Breast epithelium (tissue), 4 donors: ENCODE measurements around the gene PCK2. TPM values are rescaled to one million over a fixed set of nuclear protein-coding genes. Genes with fewer than 3 reads are reported as not detected.

Experiments
- DNase-seq, 2 donors: peaks; one replicate each; pipeline ENCODE4 v3.0.0-alpha.2; 2019; ENCODE audit warnings: low spot score in 2 of 2
- H3K27ac ChIP-seq, 2 donors: fragments of 200-600 bp; sonication (generic) in 1 of 2; one replicate each; pipeline ENCODE4 v1.5.1; 2016 to 2019; ENCODE audit warnings: mild to moderate bottlenecking in 1 of 2
- H3K27me3 ChIP-seq, 2 donors: fragments of 200-600 bp; sonication (generic) in 1 of 2; one replicate each; pipeline versions ENCODE4 v1.5.1 to v1.6.0; 2017 to 2019; ENCODE audit warnings: control low read depth in 1 of 2, mild to moderate bottlenecking in 1 of 2
- H3K36me3 ChIP-seq: fragments of 200-600 bp; one replicate; pipeline ENCODE4 v1.5.1; 2019
- H3K4me1 ChIP-seq, 2 donors: fragments of 200-600 bp; sonication (generic); one replicate each; pipeline ENCODE4 v1.5.1; 2016 to 2019; ENCODE audit warnings: control low read depth in 1 of 2
- H3K4me3 ChIP-seq, 3 donors: fragments of 200-600 bp; sonication (generic); 1 replicate in 2 of 3; 2 replicates in 1 of 3; pipeline ENCODE4 v1.5.1; 2016 to 2019; ENCODE audit warnings: mild to moderate bottlenecking in 3 of 3, moderate library complexity in 2 of 3
- H3K9me3 ChIP-seq, 2 donors: fragments of 200-600 bp; sonication (generic) in 1 of 2; one replicate each; pipeline ENCODE4 v1.5.1; 2016 to 2019; ENCODE audit warnings: control low read depth in 1 of 2
- CTCF ChIP-seq, 3 donors: fragments of 450-650 bp; IDR thresholded peaks; one replicate each; pipeline ENCODE4 v1.5.1; 2016 to 2017; ENCODE audit warnings: antibody characterized with exemption in 3 of 3, mild to moderate bottlenecking in 3 of 3, moderate library complexity in 3 of 3
- POLR2A ChIP-seq: fragments of 450-650 bp; IDR thresholded peaks from one replicate; pipeline ENCODE4 v1.6.1; 2016; ENCODE audit warnings: antibody characterized with exemption, mild to moderate bottlenecking, moderate library complexity
- POLR2AphosphoS5 ChIP-seq, 3 donors: sonication (generic); formaldehyde crosslinking; IDR thresholded peaks; one replicate each; pipeline ENCODE4 v1.6.1; 2017; ENCODE audit warnings: antibody characterized with exemption in 3 of 3
- intact Hi-C: fragments of 100-400 bp; cut with DNase I; formaldehyde crosslinking; loops from one replicate; pipeline ENCODE4 v1.15.1; 2023; ENCODE audit warnings: low total_unique reads
- total RNA-seq, 3 donors: library from RNA; depleted of rRNA; stranded (reverse); fragments of >200 nt; gene quantifications; one replicate each; pipeline ENCODE4 v1.1.0, GENCODE V29; 2016

Gene PCK2
- total RNA-seq, 3 donors from 2014 or later = 20.5 to 51.5 (median 24.3) TPM

- H3K27ac ChIP-seq = no peak overlapping the region
- TF ChIP-seq CTCF (IDR thresholded peaks at IDR 0.05) (no peak), POLR2AphosphoS5 (IDR thresholded peaks at IDR 0.05) (no peak), POLR2A (no peak)
- no peaks in the 10 kb centered on the region for H3K36me3 ChIP-seq
- H3K4me3 ChIP-seq = no peak overlapping the region
- intact Hi-C loops = no loop called here
- no peaks in the 10 kb centered on the region for H3K4me1 ChIP-seq
- no peaks in the 10 kb centered on the region for H3K9me3 ChIP-seq
- H3K27me3 ChIP-seq = no peaks in the 10 kb centered on the region
- DNase-seq = no peak
Measured at GRCh38 chr14:24065408-24065807, 28.7 kb upstream of the PCK2 start.

GRCh38 chr14:24066496-24067132 lies 27.5 kb upstream of the PCK2 start:
- Histone ChIP-seq H3K27me3 (no peaks in the 10 kb centered on the region), H3K36me3 (no peaks in the 10 kb centered on the region), H3K4me3 (no peak overlapping the region), H3K4me1 (no peaks in the 10 kb centered on the region), H3K9me3 (no peaks in the 10 kb centered on the region), H3K27ac (no peak overlapping the region)
- no peak for DNase-seq
- intact Hi-C loops = no loop called here
- TF ChIP-seq CTCF (IDR thresholded peaks at IDR 0.05) (no peak), POLR2A (no peak), POLR2AphosphoS5 (IDR thresholded peaks at IDR 0.05) (no peak)

GRCh38 chr14:24067133-24068082 lies 26.7 kb upstream of the PCK2 start:
- intact Hi-C loops = no loop called here
- TF ChIP-seq POLR2A (no peak), CTCF (IDR thresholded peaks at IDR 0.05) (no peak), POLR2AphosphoS5 (IDR thresholded peaks at IDR 0.05) (no peak)

GRCh38 chr14:24068711-24069410 lies 25.2 kb upstream of the PCK2 start:
- intact Hi-C loops = no loop called here
- no peak overlapping the region for H3K4me3 ChIP-seq
- H3K27ac ChIP-seq = no peak overlapping the region
- no peak for DNase-seq
- no peak for TF ChIP-seq CTCF (IDR thresholded peaks at IDR 0.05)
- TF ChIP-seq POLR2A = no peak
- TF ChIP-seq POLR2AphosphoS5 (IDR thresholded peaks at IDR 0.05) = no peak
- H3K27me3 ChIP-seq = peaks cover 0 to 6% of the 10 kb centered on the region in 2 donors
- H3K4me1 ChIP-seq = no peaks in the 10 kb centered on the region
- H3K9me3 ChIP-seq = no peaks in the 10 kb centered on the region
- no peaks in the 10 kb centered on the region for H3K36me3 ChIP-seq

More at GRCh38 chr14:24067133-24068082, 26.7 kb upstream of the PCK2 start:
- H3K4me3 ChIP-seq = no peak overlapping the region
- no peaks in the 10 kb centered on the region for H3K9me3 ChIP-seq
- H3K27ac ChIP-seq = no peak overlapping the region
- DNase-seq = no peak
- H3K36me3 ChIP-seq = no peaks in the 10 kb centered on the region
- H3K4me1 ChIP-seq = no peaks in the 10 kb centered on the region
- H3K27me3 ChIP-seq = no peaks in the 10 kb centered on the region

GRCh38 chr14:24069411-24069735 lies 24.7 kb upstream of the PCK2 start:
- no peak for TF ChIP-seq POLR2AphosphoS5 (IDR thresholded peaks at IDR 0.05)
- TF ChIP-seq POLR2A = no peak
- TF ChIP-seq CTCF (IDR thresholded peaks at IDR 0.05) = no peak
- Histone ChIP-seq H3K36me3 (no peaks in the 10 kb centered on the region), H3K27ac (no peak overlapping the region), H3K27me3 (peaks cover 0 to 6% of the 10 kb centered on the region in 2 donors), H3K4me3 (no peak overlapping the region), H3K9me3 (no peaks in the 10 kb centered on the region), H3K4me1 (no peaks in the 10 kb centered on the region)
- DNase-seq = no peak
- intact Hi-C loops = no loop called here
